ENCODE data around the gene RHOT2.

Gene RHOT2

GRCh38 chr16:684961-685696, 17.2 kb downstream of the RHOT2 start:
- TF ChIP-seq ZFX (IDR thresholded peaks at IDR 0.05; ENCODE audit: borderline replicate concordance) (no peak), CTCF (IDR thresholded peaks at IDR 0.05) (no peak)
- peak overlapping the region; percentile 98 for H3K27ac ChIP-seq

- H3K27ac ChIP-seq, result peak overlapping the region; percentile 98
- TF ChIP-seq ZFX (IDR thresholded peaks at IDR 0.05; ENCODE audit: borderline replicate concordance) (no peak), CTCF (IDR thresholded peaks at IDR 0.05) (peak; percentile 90)
Measured at GRCh38 chr16:685967-686366, 18.0 kb downstream of the RHOT2 start.

- peak overlapping the region; percentile 98 for H3K27ac ChIP-seq
- TF ChIP-seq ZFX (IDR thresholded peaks at IDR 0.05; ENCODE audit: borderline replicate concordance), result no peak
- no peak for TF ChIP-seq CTCF (IDR thresholded peaks at IDR 0.05)
Measured at GRCh38 chr16:686459-687260, 18.7 kb downstream of the RHOT2 start.

GRCh38 chr16:687499-687898, 19.6 kb downstream of the RHOT2 start:
- H3K27ac ChIP-seq, result peak overlapping the region; percentile 98; the same call in 1 of the 2 replicates
- TF ChIP-seq ZFX (IDR thresholded peaks at IDR 0.05; ENCODE audit: borderline replicate concordance), result no peak
- TF ChIP-seq CTCF (IDR thresholded peaks at IDR 0.05), result no peak

- TF ChIP-seq CTCF (IDR thresholded peaks at IDR 0.05), result no peak
- no peak for TF ChIP-seq ZFX (IDR thresholded peaks at IDR 0.05; ENCODE audit: borderline replicate concordance)
- peak overlapping the region; percentile 98 for H3K27ac ChIP-seq
Measured at GRCh38 chr16:689175-689897, 21.4 kb downstream of the RHOT2 start.

GRCh38 chr16:691242-691641, 23.3 kb downstream of the RHOT2 start:
- H3K27ac ChIP-seq, result peak overlapping the region; percentile 98

- no peak for TF ChIP-seq ZFX (IDR thresholded peaks at IDR 0.05; ENCODE audit: borderline replicate concordance)
- TF ChIP-seq CTCF (IDR thresholded peaks at IDR 0.05), result no peak
- H3K27ac ChIP-seq, result peak overlapping the region; percentile 98
Measured at GRCh38 chr16:692356-693108, 24.6 kb downstream of the RHOT2 start.

All from 22Rv1 (cell line).